RWPE2 (cell line): ENCODE data around the gene CSAD.

Source experiments
- ATAC-seq: fragments of 200-7000 bp; cut with Tn5 transposase; 3 replicates; pipeline ENCODE4 v1.9.1; 2021; ENCODE audit warnings: low read depth
- DNase-seq: peaks from one replicate; pipeline ENCODE4 v3.0.0-alpha.2; 2020; ENCODE audit warnings: low spot score
- H3K27ac ChIP-seq: fragments of 450-650 bp; 2 replicates; pipeline ENCODE4 v1.5.1; 2017; ENCODE audit warnings: mild to moderate bottlenecking; ENCODE audit not compliant: poor library complexity, severe bottlenecking
- H3K27me3 ChIP-seq: fragments of 250-450 bp; sonication (Bioruptor Pico); 2 replicates; pipeline ENCODE4 v1.5.1; 2021; ENCODE audit warnings: mild to moderate bottlenecking, moderate library complexity; ENCODE audit not compliant: insufficient read depth, poor library complexity, severe bottlenecking
- H3K36me3 ChIP-seq: fragments of 250-450 bp; sonication (Bioruptor Pico); 2 replicates; pipeline ENCODE4 v1.5.1; 2020; ENCODE audit warnings: low read depth, mild to moderate bottlenecking, moderate library complexity
- H3K4me1 ChIP-seq: fragments of 250-450 bp; sonication (Bioruptor Pico); 2 replicates; pipeline ENCODE4 v1.5.1; 2021; ENCODE audit warnings: mild to moderate bottlenecking, moderate library complexity; ENCODE audit not compliant: insufficient read depth, poor library complexity, severe bottlenecking
- H3K4me3 ChIP-seq: fragments of 250-450 bp; sonication (Bioruptor Pico); 2 replicates; pipeline ENCODE4 v1.5.1; 2021; ENCODE audit warnings: mild to moderate bottlenecking, moderate library complexity; ENCODE audit not compliant: severe bottlenecking
- H3K9me3 ChIP-seq: fragments of 250-450 bp; sonication (Bioruptor Pico); 2 replicates; pipeline ENCODE4 v1.5.1; 2021; ENCODE audit warnings: mild to moderate bottlenecking, moderate library complexity; ENCODE audit not compliant: severe bottlenecking
- CTCF ChIP-seq: fragments of 450-650 bp; IDR thresholded peaks from one replicate; pipeline ENCODE4 v1.5.1; 2017; ENCODE audit warnings: mild to moderate bottlenecking, moderate library complexity; ENCODE audit not compliant: poor library complexity, severe bottlenecking

CSAD gene

GRCh38 chr12:53160000-53160399 is 20.7 kb downstream of the CSAD start:
- Histone ChIP-seq H3K27ac (no peak overlapping the region), H3K4me3 (no peak overlapping the region), H3K27me3 (no peaks in the 10 kb centered on the region), H3K9me3 (no peaks in the 10 kb centered on the region), H3K36me3 (no peaks in the 10 kb centered on the region), H3K4me1 (no peaks in the 10 kb centered on the region)
- TF ChIP-seq CTCF = no peak
- DNase-seq = no peak
- ATAC-seq = no peak

DNA sequence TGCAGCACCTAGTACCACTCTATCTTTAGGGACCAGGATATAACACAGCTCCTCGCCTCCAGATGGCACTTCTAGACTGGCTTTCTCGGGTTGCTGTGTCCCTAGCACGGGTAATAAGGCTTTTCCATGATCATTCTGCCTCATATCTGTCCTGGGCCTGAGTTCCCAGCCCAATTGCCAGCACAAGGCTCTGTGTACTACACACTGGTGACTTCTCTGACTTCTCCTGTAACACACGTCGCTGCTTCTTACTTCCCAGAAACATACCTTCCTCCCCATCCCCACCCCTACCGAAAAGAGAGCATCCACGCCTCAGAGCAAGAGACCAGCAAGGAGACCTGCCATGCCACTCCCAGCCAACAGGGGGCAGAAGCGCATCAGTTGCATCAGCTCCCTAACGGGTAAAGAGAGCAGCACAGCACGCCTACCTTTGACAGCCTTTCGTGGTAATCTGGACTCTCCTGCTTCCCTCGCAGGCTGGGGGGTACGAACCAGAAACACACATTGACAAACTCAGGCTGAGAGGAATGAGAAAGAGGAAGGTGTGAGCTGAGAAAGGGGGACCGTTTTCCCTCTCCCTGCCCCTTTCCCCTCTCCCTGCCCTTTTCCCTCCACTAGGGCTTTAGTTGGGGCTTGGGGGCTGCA is 21.4 kb downstream of the CSAD start:
- DNase-seq = no peak
- no peak overlapping the region for H3K4me3 ChIP-seq
- TF ChIP-seq CTCF = peak; percentile 85
- ATAC-seq = peak; percentile 76
- H3K27ac ChIP-seq = no peak overlapping the region
- H3K9me3 ChIP-seq = no peaks in the 10 kb centered on the region
- H3K27me3 ChIP-seq = no peaks in the 10 kb centered on the region
- no peaks in the 10 kb centered on the region for H3K36me3 ChIP-seq
- H3K4me1 ChIP-seq = no peaks in the 10 kb centered on the region

GRCh38 chr12:53152390-53152789 is 28.3 kb downstream of the CSAD start:
- H3K4me1 ChIP-seq = no peaks in the 10 kb centered on the region
- no peaks in the 10 kb centered on the region for H3K36me3 ChIP-seq
- H3K27me3 ChIP-seq = no peaks in the 10 kb centered on the region
- DNase-seq (no peak), ATAC-seq (no peak)
- H3K4me3 ChIP-seq = no peak overlapping the region
- no peaks in the 10 kb centered on the region for H3K9me3 ChIP-seq
- H3K27ac ChIP-seq = no peak overlapping the region
- no peak for TF ChIP-seq CTCF

- Histone ChIP-seq H3K27ac (no peak overlapping the region), H3K36me3 (no peaks in the 10 kb centered on the region), H3K4me3 (no peak overlapping the region), H3K4me1 (no peaks in the 10 kb centered on the region), H3K9me3 (no peaks in the 10 kb centered on the region), H3K27me3 (no peaks in the 10 kb centered on the region)
- DNase-seq (no peak), ATAC-seq (no peak)
- TF ChIP-seq CTCF = no peak
Measured at GRCh38 chr12:53151039-53151438, 29.7 kb downstream of the CSAD start.

GRCh38 chr12:53147653-53148052 is 33.1 kb downstream of the CSAD start:
- H3K36me3 ChIP-seq = no peaks in the 10 kb centered on the region
- H3K4me1 ChIP-seq = no peaks in the 10 kb centered on the region
- no peak overlapping the region for H3K4me3 ChIP-seq
- H3K27ac ChIP-seq = no peak overlapping the region
- no peaks in the 10 kb centered on the region for H3K9me3 ChIP-seq
- TF ChIP-seq CTCF = no peak
- no peak for DNase-seq
- ATAC-seq = no peak
- H3K27me3 ChIP-seq = no peaks in the 10 kb centered on the region
